HFFc6 (cell line): ENCODE data around the gene PDE3B. TPM values are rescaled to one million over a fixed set of nuclear protein-coding genes. Genes with fewer than 3 reads are reported as not detected.
"Not testable (repeated sequence)": the region's sequence is repeated elsewhere in the genome, so short reads cannot be mapped to it uniquely, and the experiment has no call there.

Experiments
- DNase-seq: peaks from one replicate; pipeline ENCODE4 v3.0.0-alpha.2; 2018
- H3K27ac Mint-ChIP-seq: 2 replicates; pipeline ENCODE4 v1.8.0; 2020; ENCODE audit warnings: mild to moderate bottlenecking, mixed read lengths
- H3K27me3 Mint-ChIP-seq: 2 replicates; pipeline ENCODE4 v1.8.0; 2021; ENCODE audit warnings: mild to moderate bottlenecking, moderate library complexity, mixed read lengths; ENCODE audit not compliant: insufficient read depth
- H3K36me3 Mint-ChIP-seq: 2 replicates; pipeline ENCODE4 v1.8.0; 2021; ENCODE audit warnings: low read depth, mixed read lengths
- H3K4me1 Mint-ChIP-seq: 2 replicates; pipeline ENCODE4 v1.8.0; 2020; ENCODE audit warnings: low read depth, mixed read lengths
- H3K4me3 Mint-ChIP-seq: 2 replicates; pipeline ENCODE4 v1.8.0; 2020; ENCODE audit warnings: mild to moderate bottlenecking, moderate library complexity, mixed read lengths
- H3K9me3 Mint-ChIP-seq: 2 replicates; pipeline ENCODE4 v1.8.0; 2020; ENCODE audit warnings: mild to moderate bottlenecking, mixed read lengths
- total RNA-seq, 6 experiments: library from RNA; stranded (reverse); fragmentation: NEBNext Ultra II Directional; extraction: Animal tissue kit (Norgen Biotek cat#: 25700); gene quantifications; 2 replicates in 1 of 6; 3 replicates in 5 of 6; pipeline ENCODE4 v1.2.3, GENCODE V29; 2021
- TF ChIP-seq, protein P1 (sequence below): fragments of 200-600 bp; sonication (generic); IDR thresholded peaks from 2 replicates; pipeline ENCODE4 v1.5.0; 2021; ENCODE audit warnings: antibody characterized with exemption, mild to moderate bottlenecking

Gene PDE3B
- total RNA-seq, 6 experiments from 2014 or later: 0.05 to 0.06 TPM; not detected in 4

DNA sequence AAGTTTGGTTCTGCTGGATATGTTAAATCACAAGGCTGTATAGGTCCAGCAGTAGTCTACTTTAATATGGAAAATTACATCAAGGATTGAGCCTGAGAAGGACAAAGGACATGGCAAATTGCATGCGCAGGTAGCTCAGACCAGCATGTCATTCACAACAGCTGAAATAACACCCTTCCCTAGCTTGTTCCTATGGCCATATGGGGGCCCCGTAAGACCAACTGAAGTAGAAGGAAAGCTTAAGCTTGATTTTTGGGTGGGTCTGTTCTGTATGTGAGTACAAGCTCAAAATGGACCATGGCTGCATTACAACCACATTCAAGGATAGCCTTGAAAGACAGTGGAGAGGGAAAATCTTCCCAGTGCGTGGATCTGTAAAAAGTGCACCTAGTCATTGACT, 20.6 kb upstream of the PDE3B start:
- 0 out of 2 replicates have a peak, but pooled peaks cover 2% of the 10 kb centered on the region for H3K27me3 Mint-ChIP-seq
- H3K9me3 Mint-ChIP-seq: no peaks in the 10 kb centered on the region
- DNase-seq: no peak
- H3K36me3 Mint-ChIP-seq: no peaks in the 10 kb centered on the region
- no peaks in the 10 kb centered on the region for H3K4me1 Mint-ChIP-seq
- TF ChIP-seq, protein P1, sequence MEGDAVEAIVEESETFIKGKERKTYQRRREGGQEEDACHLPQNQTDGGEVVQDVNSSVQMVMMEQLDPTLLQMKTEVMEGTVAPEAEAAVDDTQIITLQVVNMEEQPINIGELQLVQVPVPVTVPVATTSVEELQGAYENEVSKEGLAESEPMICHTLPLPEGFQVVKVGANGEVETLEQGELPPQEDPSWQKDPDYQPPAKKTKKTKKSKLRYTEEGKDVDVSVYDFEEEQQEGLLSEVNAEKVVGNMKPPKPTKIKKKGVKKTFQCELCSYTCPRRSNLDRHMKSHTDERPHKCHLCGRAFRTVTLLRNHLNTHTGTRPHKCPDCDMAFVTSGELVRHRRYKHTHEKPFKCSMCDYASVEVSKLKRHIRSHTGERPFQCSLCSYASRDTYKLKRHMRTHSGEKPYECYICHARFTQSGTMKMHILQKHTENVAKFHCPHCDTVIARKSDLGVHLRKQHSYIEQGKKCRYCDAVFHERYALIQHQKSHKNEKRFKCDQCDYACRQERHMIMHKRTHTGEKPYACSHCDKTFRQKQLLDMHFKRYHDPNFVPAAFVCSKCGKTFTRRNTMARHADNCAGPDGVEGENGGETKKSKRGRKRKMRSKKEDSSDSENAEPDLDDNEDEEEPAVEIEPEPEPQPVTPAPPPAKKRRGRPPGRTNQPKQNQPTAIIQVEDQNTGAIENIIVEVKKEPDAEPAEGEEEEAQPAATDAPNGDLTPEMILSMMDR: no peak
- H3K4me3 Mint-ChIP-seq: no peak overlapping the region
- no peak overlapping the region for H3K27ac Mint-ChIP-seq

DNA sequence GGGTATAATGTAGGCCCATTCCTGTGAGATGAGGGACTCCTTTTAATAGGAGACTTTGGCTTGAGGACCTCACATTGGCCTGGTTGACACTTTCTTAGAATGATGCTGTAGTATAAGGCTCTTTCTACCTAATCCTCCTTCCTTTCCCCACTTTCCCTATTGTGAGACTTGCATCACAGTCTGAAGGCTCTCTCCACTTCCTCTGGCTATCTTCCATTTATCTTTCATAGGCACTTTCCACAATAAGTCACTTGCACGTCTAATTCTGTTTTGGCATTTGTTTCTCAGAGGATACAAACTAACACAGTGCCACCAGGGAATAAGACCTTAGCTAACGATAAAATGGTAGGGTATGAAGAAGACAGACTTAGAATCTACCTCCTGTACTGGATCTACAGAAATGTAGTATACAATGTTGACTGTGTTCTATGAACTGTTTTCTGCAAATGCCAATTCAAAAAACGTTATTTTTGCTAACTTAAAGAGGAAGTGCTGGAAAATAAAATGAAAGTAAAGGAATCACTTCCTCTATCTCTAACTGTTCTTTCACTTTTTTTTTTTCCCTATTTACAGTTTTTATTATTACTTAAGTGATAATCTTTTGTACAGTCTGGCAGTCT, 17.9 kb upstream of the PDE3B start:
- no peaks in the 10 kb centered on the region for H3K36me3 Mint-ChIP-seq

DNA sequence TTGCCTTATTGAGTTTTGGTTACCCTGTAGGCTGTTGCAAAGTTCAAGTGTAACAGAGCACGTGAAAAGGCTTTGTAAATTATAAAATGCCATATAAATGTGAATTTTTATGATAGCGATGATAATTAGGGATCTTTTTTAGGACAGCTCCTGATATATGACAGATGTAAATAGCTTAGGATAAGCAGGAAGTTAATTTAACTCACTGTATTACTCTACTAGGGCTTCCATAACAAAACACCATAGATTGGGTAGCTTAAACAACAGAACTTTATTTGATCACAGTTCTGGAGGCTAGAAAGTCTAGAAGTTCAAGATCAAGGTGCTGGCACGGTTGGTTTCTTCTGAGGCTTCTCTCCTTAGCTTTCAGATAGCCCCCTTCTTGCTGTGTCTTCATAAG, 17.0 kb upstream of the PDE3B start:
- no peaks in the 10 kb centered on the region for H3K9me3 Mint-ChIP-seq
- no peak overlapping the region for H3K4me3 Mint-ChIP-seq
- no peaks in the 10 kb centered on the region for H3K36me3 Mint-ChIP-seq
- no peaks in the 10 kb centered on the region for H3K4me1 Mint-ChIP-seq
- DNase-seq: no peak
- H3K27ac Mint-ChIP-seq: no peak overlapping the region
- TF ChIP-seq, protein P1: no peak
- H3K27me3 Mint-ChIP-seq: 0 out of 2 replicates have a peak, but pooled peaks cover 2% of the 10 kb centered on the region

More for the DNA sequence above, 17.9 kb upstream of the PDE3B start:
- no peak for DNase-seq
- Mint-ChIP-seq H3K27ac (no peak overlapping the region), H3K9me3 (no peaks in the 10 kb centered on the region), H3K4me3 (no peak overlapping the region), H3K27me3 (0 out of 2 replicates have a peak, but pooled peaks cover 2% of the 10 kb centered on the region), H3K4me1 (no peaks in the 10 kb centered on the region)
- TF ChIP-seq, protein P1: no peak

DNA sequence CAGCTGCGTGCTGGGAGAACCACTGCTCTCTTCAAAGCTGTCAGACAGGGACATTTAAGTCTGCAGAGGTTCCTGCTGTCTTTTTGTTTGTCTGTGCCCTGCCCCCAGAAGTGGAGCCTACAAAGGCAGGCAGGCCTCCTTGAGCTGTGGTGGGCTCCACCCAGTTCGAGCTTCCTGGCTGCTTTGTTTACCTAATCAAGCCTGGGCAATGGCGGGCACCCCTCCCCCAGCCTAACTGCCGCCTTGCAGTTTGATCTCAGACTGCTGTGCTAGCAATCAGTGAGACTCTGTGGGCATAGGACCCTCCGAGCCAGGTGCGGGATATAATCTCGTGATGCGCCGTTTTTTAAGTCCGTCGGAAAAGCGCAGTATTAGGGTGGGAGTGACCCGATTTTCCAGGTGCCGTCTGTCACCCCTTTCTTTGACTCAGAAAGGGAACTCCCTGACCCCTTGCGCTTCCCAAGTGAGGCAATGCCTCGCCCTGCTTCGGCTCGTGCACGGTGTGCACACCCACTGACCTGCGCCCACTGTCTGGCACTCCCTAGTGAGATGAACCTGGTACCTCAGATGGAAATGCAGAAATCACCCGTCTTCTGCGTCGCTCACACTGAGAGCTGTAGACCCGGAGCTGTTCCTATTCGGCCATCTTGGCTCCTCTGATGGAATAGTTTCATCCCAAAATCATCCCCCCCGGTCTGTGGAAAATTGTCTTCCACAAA, 9.9 kb upstream of the PDE3B start:
- not testable (repeated sequence) for H3K9me3 Mint-ChIP-seq, H3K36me3 Mint-ChIP-seq, H3K27ac Mint-ChIP-seq, H3K4me3 Mint-ChIP-seq, H3K27me3 Mint-ChIP-seq, H3K4me1 Mint-ChIP-seq, DNase-seq

DNA sequence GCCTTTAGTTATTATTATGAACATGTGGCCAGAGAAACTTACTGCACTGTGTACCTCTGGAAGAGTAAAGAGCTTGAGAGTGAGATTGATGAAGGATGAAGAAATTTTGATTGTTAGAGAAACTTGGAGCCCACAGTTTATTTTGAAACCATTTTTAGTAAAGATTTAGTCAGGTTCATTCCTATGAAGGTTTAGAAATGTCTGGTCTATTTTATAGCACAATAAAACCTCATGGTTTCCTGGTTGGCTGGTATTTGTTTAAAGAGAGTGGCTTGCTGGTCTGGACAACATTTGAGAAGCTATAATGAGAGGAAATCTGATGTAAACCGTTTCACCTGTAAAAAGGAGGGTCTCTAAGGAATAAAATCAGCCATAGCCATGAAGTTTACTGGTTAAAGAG, 8.8 kb upstream of the PDE3B start:
- H3K36me3 Mint-ChIP-seq: no peaks in the 10 kb centered on the region
- DNase-seq: no peak
- peaks cover 4% of the 10 kb centered on the region for H3K27me3 Mint-ChIP-seq
- TF ChIP-seq, protein P1: no peak
- H3K4me3 Mint-ChIP-seq: no peak overlapping the region
- no peak overlapping the region for H3K27ac Mint-ChIP-seq
- H3K9me3 Mint-ChIP-seq: no peaks in the 10 kb centered on the region
- H3K4me1 Mint-ChIP-seq: no peaks in the 10 kb centered on the region

DNA sequence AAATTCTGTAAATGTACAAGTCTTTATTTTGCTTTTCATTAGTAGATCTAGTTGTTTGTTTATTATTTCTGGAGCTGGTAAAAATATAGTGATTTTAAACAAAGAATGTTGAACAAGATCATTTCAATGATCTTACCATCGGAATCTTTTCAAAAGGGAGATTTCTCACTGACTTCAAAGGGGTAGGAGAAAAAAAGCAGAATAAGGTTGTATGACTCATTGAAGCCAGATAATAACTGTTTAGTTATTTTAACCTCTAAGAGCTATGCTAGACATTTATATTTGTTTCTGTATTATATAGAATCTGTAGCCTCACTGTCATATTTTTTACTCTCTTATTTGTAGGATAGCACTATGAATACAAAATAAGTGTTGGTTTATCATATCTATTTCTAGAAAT, 8.1 kb upstream of the PDE3B start:
- no peaks in the 10 kb centered on the region for H3K36me3 Mint-ChIP-seq
- no peaks in the 10 kb centered on the region for H3K9me3 Mint-ChIP-seq
- H3K27ac Mint-ChIP-seq: no peak overlapping the region

More for the DNA sequence above, 8.1 kb upstream of the PDE3B start:
- TF ChIP-seq, protein P1: no peak
- no peaks in the 10 kb centered on the region for H3K4me1 Mint-ChIP-seq
- no peak overlapping the region for H3K4me3 Mint-ChIP-seq
- H3K27me3 Mint-ChIP-seq: peaks cover 6% of the 10 kb centered on the region
- DNase-seq: no peak
